Activated CD4-positive, alpha-beta memory T cell treated with anti-CD3 and anti-CD28 coated beads for 36 hours (primary cell): ENCODE data around the gene MGA. TPM values are rescaled to one million over a fixed set of nuclear protein-coding genes. Genes with fewer than 3 reads are reported as not detected.

Experiments used
- CTCF ChIA-PET: fragments of 350-600 bp; sonication (Branson Sonifier 250); formaldehyde crosslinking; loops from one replicate; lab custom pipeline; 2021; ENCODE audit warnings: antibody characterized with exemption, inconsistent platforms; lab: Charles Lee
- POLR2A ChIA-PET: fragments of 350-600 bp; sonication (Branson Sonifier 250); formaldehyde crosslinking; loops from one replicate; lab custom pipeline; 2021; ENCODE audit warnings: antibody characterized with exemption; lab: Charles Lee
- DNase-seq: peaks from one replicate; pipeline ENCODE4 v3.0.0-alpha.2; 2020
- H3K27ac Mint-ChIP-seq: one replicate; pipeline ENCODE4 v1.8.0; 2021; ENCODE audit warnings: mixed read lengths
- H3K27me3 Mint-ChIP-seq: one replicate; pipeline ENCODE4 v1.8.0; 2021; ENCODE audit warnings: mixed read lengths
- H3K36me3 Mint-ChIP-seq: one replicate; pipeline ENCODE4 v1.8.0; 2021; ENCODE audit warnings: mixed read lengths
- H3K4me1 Mint-ChIP-seq: one replicate; pipeline ENCODE4 v1.8.0; 2021; ENCODE audit warnings: low read depth, mixed read lengths
- H3K4me3 Mint-ChIP-seq: one replicate; pipeline ENCODE4 v1.8.0; 2021; ENCODE audit warnings: mild to moderate bottlenecking, mixed read lengths
- H3K9me3 Mint-ChIP-seq: one replicate; pipeline ENCODE4 v1.8.0; 2021; ENCODE audit warnings: mixed read lengths
- intact Hi-C: fragments of 100-400 bp; cut with micrococcal nuclease; formaldehyde crosslinking; loops from one replicate; pipeline ENCODE4 v1.15.1; 2023
- total RNA-seq, 2 experiments: library from RNA; stranded (reverse); gene quantifications; one replicate each; pipeline ENCODE4 v1.2.3, GENCODE V29; 2021

MGA gene
- total RNA-seq, 2 experiments from 2014 or later = 29.6 to 31.4 TPM

DNA sequence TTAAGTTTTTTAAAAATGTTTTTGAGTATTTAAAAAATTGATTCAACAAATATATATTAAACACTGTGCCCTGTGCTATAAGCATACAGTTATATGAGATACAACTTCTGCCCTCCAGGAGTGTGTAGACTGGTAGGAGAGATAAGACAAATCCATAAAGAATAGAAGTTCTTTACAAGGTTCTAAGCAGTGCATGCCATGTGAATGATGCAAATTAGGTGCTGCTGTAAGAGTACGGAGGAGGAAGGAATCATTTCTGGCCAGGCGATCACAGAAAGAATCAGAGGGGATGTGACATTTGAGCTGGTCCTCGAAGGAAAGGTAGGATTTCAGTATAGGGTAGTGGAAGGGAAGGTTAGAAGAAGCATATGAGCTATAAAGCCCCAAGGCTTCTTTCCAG lies 128.1 kb downstream of the MGA start:
- intact Hi-C loops = no loop called here
- ChIA-PET POLR2A (interaction anchor here (0.8 kb wide), 1 partner anchor 9 kb away, joined by 3 read pairs; no protein-coding TSS in a partner anchor), CTCF (interaction anchor here (2.8 kb wide), 1 partner anchor 14 kb away, joined by 9 read pairs; the partner anchor contains the start of gene MAPKBP1)
- Mint-ChIP-seq H3K27ac (no peak overlapping the region), H3K4me3 (no peak overlapping the region), H3K36me3 (no peaks in the 10 kb centered on the region), H3K4me1 (peaks cover 28% of the 10 kb centered on the region), H3K27me3 (no peaks in the 10 kb centered on the region), H3K9me3 (no peaks in the 10 kb centered on the region)
- no peak for DNase-seq

DNA sequence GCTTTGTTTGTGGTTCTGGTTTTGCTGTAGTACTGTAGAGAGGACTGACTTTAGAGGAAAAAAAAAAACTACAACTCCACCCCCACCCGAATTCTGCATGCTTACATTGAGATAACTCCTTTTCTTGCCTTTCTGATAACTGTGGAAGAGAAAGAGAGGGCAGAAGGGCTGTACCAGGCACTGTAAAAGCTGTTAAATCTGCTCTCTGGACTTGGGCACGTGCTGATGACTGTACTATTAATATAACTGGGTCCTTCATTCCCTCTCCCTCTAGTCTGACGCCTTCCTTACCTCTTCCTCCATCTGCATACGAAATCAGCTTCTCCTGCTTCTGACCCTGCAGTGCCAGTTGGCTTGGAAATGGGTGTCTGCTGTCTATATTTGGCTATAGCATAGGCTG lies 129.0 kb downstream of the MGA start:
- Mint-ChIP-seq H3K27ac (no peak overlapping the region), H3K4me1 (peaks cover 28% of the 10 kb centered on the region), H3K4me3 (no peak overlapping the region), H3K9me3 (no peaks in the 10 kb centered on the region), H3K36me3 (no peaks in the 10 kb centered on the region), H3K27me3 (no peaks in the 10 kb centered on the region)
- intact Hi-C loops = no loop called here
- ChIA-PET CTCF (interaction anchor here (1.3 to 2.8 kb wide), 3 partner anchors 15 to 185 kb away, joined by 3 to 11 read pairs (median 9); partner anchors contain the start of gene MAPKBP1), POLR2A (interaction anchor here (1.5 kb wide), 1 partner anchor 12 kb away, joined by 3 read pairs; no protein-coding TSS in a partner anchor)
- no peak for DNase-seq

DNA sequence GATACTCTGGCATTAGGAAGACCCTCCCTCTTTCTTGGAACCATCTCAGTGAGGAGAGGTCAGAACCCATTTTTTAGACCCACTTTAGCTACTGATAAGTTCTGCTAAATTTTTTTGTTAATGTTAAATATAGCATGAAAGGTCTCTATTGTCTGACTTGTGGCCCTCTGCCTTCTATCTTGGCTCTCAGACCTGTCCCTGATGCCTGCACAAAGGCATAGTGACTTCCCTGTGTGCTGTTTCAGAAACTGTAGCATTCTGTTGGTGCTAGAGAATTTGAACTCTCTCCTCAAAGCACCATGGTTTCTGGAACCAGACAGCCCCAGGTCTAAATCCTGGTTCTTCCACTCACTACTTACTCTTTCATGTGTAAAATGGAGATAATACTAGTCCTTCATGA lies 129.5 kb downstream of the MGA start:
- H3K9me3 Mint-ChIP-seq = no peaks in the 10 kb centered on the region
- peaks cover 28% of the 10 kb centered on the region for H3K4me1 Mint-ChIP-seq
- CTCF ChIA-PET = interaction anchor here (1.2 to 2.8 kb wide), 4 partner anchors 13 to 186 kb away, joined by 3 to 11 read pairs (median 6); partner anchors contain the start of gene MAPKBP1
- POLR2A ChIA-PET = interaction anchor here (1.5 kb wide), 1 partner anchor 12 kb away, joined by 3 read pairs; no protein-coding TSS in a partner anchor
- no peak for DNase-seq
- no peak overlapping the region for H3K27ac Mint-ChIP-seq
- intact Hi-C loops = no loop called here
- no peaks in the 10 kb centered on the region for H3K36me3 Mint-ChIP-seq
- H3K27me3 Mint-ChIP-seq = no peaks in the 10 kb centered on the region
- no peak overlapping the region for H3K4me3 Mint-ChIP-seq

DNA sequence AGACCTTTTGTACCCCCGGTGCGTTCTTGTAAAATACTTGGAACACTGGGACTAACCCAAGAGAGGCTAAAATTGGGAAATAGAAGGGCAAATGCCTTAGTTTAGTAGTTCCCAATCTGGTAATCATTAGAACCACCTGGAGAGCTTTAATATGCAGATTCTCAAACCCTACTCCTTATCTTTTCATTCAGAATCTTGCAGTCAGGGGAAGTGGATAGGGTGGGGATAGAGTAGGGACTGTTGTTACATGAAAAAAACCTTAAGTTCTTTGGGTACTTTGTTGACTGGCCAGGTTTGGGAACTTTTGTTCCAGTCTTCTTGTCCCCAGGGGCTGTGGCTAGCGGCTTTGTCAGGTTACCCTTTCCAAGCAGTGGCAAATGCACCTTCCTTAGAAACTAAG lies 130.0 kb downstream of the MGA start:
- H3K36me3 Mint-ChIP-seq = no peaks in the 10 kb centered on the region
- H3K9me3 Mint-ChIP-seq = no peaks in the 10 kb centered on the region
- intact Hi-C loops = no loop called here
- no peak overlapping the region for H3K4me3 Mint-ChIP-seq
- CTCF ChIA-PET = interaction anchor here (1.2 to 2.8 kb wide), 3 partner anchors 14 to 21 kb away, joined by 4 to 11 read pairs (median 9); partner anchors contain the start of gene MAPKBP1
- POLR2A ChIA-PET = interaction anchor here (1.5 kb wide), 1 partner anchor 13 kb away, joined by 3 read pairs; no protein-coding TSS in a partner anchor
- no peaks in the 10 kb centered on the region for H3K27me3 Mint-ChIP-seq
- DNase-seq = no peak
- H3K4me1 Mint-ChIP-seq = peaks cover 29% of the 10 kb centered on the region
- H3K27ac Mint-ChIP-seq = no peak overlapping the region

DNA sequence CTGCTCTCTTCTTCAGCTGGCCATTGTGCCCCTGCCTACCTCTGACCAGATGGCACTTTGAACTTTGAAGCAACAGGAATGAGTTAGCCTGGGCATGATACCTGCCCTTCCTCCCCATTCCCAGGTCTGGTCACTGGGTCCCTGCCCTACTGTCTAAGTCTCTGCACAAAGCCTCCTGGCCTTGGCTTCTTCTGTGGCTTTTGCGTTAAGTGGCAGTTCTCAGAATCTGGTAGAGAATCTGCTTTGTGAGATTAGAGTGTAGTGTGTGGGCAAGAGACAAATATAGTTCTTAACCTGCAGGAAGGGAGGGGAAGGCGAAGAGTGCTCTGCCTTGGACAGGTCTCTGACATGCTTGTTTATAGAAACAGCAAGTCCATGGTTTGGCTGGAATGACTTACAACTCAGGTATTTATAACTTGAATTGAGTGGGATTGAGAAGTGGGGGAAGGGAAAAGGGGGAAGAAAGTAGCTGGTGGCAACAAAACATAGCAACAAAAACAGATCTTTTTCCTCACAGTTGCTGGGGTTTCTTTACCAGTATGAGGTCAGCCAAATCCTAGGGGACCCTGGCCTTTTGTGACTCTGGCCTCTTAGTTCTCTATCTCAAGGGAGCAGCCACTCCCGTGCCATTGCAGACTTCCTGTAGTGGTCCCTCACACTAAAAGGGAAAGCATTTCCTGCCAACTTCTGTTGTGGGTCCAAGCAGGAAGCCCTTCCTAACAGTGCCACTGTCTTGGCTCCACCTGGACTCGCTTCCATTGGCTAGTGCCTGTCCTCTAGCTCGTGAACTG lies 130.7 kb downstream of the MGA start:
- ChIA-PET CTCF (interaction anchor here (1.2 to 4.4 kb wide), 3 partner anchors 15 to 21 kb away, joined by 4 to 19 read pairs (median 9); partner anchors contain the start of gene MAPKBP1), POLR2A (interaction anchor here (0.5 kb wide), 1 partner anchor 17 kb away, joined by 3 read pairs; the partner anchor contains the start of gene MAPKBP1)
- H3K36me3 Mint-ChIP-seq = no peaks in the 10 kb centered on the region
- H3K4me1 Mint-ChIP-seq = peaks cover 33% of the 10 kb centered on the region
- H3K4me3 Mint-ChIP-seq = no peak overlapping the region
- intact Hi-C loops = no loop called here
- DNase-seq = no peak
- no peak overlapping the region for H3K27ac Mint-ChIP-seq
- H3K9me3 Mint-ChIP-seq = no peaks in the 10 kb centered on the region
- H3K27me3 Mint-ChIP-seq = no peaks in the 10 kb centered on the region

DNA sequence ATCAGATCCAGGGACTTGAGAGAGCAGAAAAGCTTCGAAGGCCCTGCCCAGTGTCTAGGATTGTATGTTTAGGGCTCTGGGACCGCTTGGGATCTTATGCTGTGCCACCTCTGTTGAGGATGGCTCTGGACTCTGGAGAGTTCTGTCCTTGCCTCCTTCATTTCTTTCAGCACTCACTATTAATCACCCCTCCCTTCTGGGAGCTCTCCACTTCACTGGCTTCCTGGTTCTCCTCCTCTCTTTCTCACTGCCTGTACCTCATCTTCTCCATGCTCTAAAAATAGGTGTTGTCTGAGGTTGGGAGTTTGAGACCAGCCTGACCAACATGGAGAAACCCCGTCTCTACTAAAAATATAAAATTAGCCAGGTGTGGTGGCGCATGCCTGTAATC lies 131.3 kb downstream of the MGA start:
- intact Hi-C loops = no loop called here
- Mint-ChIP-seq H3K27ac (no peak overlapping the region), H3K27me3 (no peaks in the 10 kb centered on the region), H3K36me3 (no peaks in the 10 kb centered on the region), H3K4me3 (no peak overlapping the region), H3K9me3 (no peaks in the 10 kb centered on the region), H3K4me1 (peaks cover 39% of the 10 kb centered on the region)
- DNase-seq = no peak
- POLR2A ChIA-PET = interaction anchor here (0.5 kb wide), 1 partner anchor 17 kb away, joined by 3 read pairs; the partner anchor contains the start of gene MAPKBP1
- CTCF ChIA-PET = interaction anchor here (1.3 to 4.4 kb wide), 2 partner anchors 18 to 20 kb away, joined by 7 to 19 read pairs; partner anchors contain the start of gene MAPKBP1

DNA sequence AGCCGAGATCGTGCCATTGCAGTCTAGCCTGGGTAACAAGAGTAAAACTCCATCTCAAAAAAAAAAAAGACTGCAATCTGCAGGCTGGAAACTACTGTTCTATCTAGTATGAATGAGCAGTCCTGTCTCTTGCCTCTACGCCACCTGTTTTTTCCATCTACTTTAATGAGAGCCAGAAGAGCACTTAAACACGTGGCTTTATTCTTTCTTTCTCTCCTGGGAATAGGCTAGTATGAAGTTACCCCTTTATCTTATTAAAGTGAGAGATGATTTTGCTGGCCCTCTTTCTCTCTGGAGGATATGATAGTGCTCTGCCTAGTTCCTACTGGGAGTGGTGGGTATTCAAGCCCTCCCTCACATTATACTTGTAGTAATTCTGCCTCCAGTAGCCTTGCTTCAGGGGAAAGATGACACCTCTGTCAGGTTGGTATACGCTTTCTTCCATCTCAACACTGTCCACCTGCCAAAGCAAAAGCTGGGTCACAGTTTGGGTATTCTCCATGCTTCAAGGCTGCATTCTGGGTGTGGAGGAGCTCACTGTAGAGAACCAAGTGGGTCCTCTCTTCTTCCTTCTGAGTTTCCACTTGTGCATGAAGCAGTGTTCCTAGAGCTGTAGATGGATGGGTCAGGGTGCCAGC lies 131.9 kb downstream of the MGA start:
- peaks cover 39% of the 10 kb centered on the region for H3K4me1 Mint-ChIP-seq
- no peaks in the 10 kb centered on the region for H3K36me3 Mint-ChIP-seq
- H3K27ac Mint-ChIP-seq = no peak overlapping the region
- intact Hi-C loops = no loop called here
- no peak for DNase-seq
- H3K9me3 Mint-ChIP-seq = no peaks in the 10 kb centered on the region
- ChIA-PET POLR2A (interaction anchor here (0.7 kb wide), 1 partner anchor 17 kb away, joined by 3 read pairs; the partner anchor contains the start of gene MAPKBP1), CTCF (interaction anchor here (1.3 to 4.4 kb wide), 2 partner anchors 19 to 20 kb away, joined by 7 to 19 read pairs; partner anchors contain the start of gene MAPKBP1)
- no peaks in the 10 kb centered on the region for H3K27me3 Mint-ChIP-seq
- H3K4me3 Mint-ChIP-seq = no peak overlapping the region

DNA sequence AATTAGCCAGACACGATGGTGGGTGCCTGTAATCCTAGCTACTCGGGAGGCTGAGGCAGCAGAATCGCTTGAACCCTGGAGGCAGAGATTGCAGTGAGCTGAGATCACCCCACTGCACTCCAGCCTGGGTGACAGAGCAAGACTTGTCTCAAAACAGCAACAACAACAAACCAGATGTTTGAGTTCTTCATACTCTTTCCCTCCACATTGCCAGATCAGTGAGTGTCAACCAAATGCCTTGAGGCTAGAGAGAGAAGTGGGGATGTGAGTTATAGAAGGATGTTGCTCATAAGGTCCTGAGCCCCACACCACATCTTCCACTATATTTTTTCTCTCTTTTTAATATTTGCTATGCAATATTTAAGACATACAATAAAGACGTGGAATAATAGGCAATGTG lies 133.9 kb downstream of the MGA start:
- intact Hi-C loops = no loop called here
- H3K27ac Mint-ChIP-seq = no peak overlapping the region
- no peaks in the 10 kb centered on the region for H3K9me3 Mint-ChIP-seq
- H3K36me3 Mint-ChIP-seq = no peaks in the 10 kb centered on the region
- H3K4me1 Mint-ChIP-seq = peaks cover 32% of the 10 kb centered on the region
- no peaks in the 10 kb centered on the region for H3K27me3 Mint-ChIP-seq
- H3K4me3 Mint-ChIP-seq = no peak overlapping the region
- CTCF ChIA-PET = interaction anchor here (1.0 to 4.4 kb wide), 2 partner anchors 18 to 20 kb away, joined by 3 to 19 read pairs; partner anchors contain the start of gene MAPKBP1
- POLR2A ChIA-PET = no interaction called here
- no peak for DNase-seq

DNA sequence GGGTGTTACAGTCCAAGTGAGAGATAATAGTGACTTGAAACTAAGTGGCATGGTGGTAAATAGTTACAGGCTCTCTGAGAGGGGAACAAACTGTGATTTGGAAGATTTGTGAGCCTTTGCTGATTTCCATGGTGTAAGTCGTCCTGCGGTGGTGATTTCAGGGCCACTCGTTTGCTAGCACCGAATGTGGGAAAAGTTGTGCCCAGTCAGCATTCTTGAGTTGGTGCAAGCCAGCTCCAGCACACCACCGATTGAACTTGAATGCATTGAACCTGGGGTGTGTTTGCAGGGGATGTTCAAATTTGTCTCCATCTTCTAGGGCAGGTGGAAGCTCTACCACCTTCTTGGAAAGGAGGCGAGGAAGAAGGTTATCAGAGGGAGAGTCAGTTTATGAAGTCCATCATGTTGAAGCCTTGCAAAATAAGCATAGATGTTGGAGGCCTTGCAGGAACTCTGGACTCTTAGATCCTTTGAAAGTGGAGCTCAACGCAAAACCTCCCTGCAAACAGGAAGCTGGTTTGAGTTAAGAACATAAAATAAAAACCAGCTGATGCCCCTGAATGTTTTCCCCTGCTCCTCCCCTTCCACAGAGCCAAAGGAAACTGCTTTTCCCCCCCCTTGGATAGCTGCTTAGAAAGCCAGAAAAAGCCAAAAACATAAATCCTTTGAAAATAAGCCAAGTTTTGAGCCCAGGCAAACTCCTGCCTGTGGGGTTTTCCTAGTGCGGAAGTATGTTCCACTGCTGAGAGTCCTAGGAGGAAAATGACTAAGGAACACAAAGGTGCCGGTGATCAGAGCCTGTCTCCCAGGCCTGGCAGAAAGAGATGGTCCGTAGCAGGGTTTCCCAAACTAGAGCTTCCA lies 136.0 kb downstream of the MGA start:
- H3K9me3 Mint-ChIP-seq = no peaks in the 10 kb centered on the region
- peaks cover 16% of the 10 kb centered on the region for H3K4me1 Mint-ChIP-seq
- H3K27ac Mint-ChIP-seq = no peak overlapping the region
- H3K36me3 Mint-ChIP-seq = peaks cover 3% of the 10 kb centered on the region
- intact Hi-C loops = no loop called here
- POLR2A ChIA-PET = no interaction called here
- no peaks in the 10 kb centered on the region for H3K27me3 Mint-ChIP-seq
- no peak for DNase-seq
- H3K4me3 Mint-ChIP-seq = no peak overlapping the region
- CTCF ChIA-PET = interaction anchor here (1.4 to 3.1 kb wide), 3 partner anchors 14 to 22 kb away, joined by 3 to 10 read pairs (median 7); partner anchors contain the start of gene MAPKBP1

DNA sequence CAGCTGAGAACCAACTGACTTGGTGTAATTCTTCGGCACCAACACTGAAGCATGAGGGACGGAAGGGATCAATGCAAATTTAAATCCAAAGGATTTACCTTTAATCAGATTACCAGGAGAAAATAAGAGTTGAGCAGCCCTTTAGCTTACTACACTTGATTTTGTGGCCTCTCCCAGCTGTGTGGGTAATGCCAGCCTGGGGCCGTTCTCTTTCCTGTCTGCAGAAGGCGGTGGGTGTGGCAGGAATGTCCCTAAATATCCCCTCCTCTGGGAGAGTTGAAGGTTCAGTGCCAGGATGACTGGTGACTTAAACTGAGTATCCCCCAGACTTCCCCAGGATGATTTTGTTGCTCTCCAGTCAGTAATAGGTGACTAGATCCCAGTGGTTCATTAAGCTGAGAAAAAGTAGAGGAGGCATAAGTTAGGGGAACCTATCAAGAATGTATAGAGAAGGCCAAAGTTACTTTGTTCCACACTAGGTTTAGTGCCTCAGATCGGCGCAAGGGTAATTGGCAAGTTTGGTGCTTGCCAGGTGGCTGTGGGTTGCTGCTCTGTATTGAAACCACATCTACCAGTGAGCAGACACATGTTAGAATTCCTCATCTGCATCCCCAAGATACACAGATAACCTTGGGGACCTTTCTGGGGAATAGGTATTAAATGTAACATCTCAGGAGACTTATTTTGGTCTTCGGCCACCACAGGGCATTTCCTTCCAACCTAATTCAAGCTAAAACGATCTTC lies 137.2 kb downstream of the MGA start:
- CTCF ChIA-PET = interaction anchor here (1.6 to 3.1 kb wide), 2 partner anchors 13 to 23 kb away, joined by 7 to 10 read pairs; partner anchors contain the start of gene MAPKBP1
- peaks cover 3% of the 10 kb centered on the region for H3K36me3 Mint-ChIP-seq
- intact Hi-C loops = no loop called here
- H3K9me3 Mint-ChIP-seq = no peaks in the 10 kb centered on the region
- H3K4me3 Mint-ChIP-seq = no peak overlapping the region
- no peak overlapping the region for H3K27ac Mint-ChIP-seq
- POLR2A ChIA-PET = interaction anchor here (0.6 kb wide), 1 partner anchor 155 kb away, joined by 4 read pairs; no protein-coding TSS in a partner anchor
- no peak for DNase-seq
- H3K4me1 Mint-ChIP-seq = peaks cover 11% of the 10 kb centered on the region
- no peaks in the 10 kb centered on the region for H3K27me3 Mint-ChIP-seq
